Mucosa of rectum (tissue), 2 donors: Measurements from ENCODE around the gene AHRR.
"Not testable (repeated sequence)": the region's sequence is repeated elsewhere in the genome, so short reads cannot be mapped to it uniquely, and the experiment has no call there.

ENCODE experiments used
- H3K27ac ChIP-seq, 2 donors: one replicate each; pipeline ENCODE4 v1.7.0; 2013; ENCODE audit warnings: inconsistent platforms in 2 of 2, low read depth in 2 of 2, low read length in 2 of 2
- H3K27me3 ChIP-seq, 2 donors: one replicate each; pipeline ENCODE4 v1.7.0; 2013; ENCODE audit warnings: low read length in 2 of 2; ENCODE audit not compliant: control insufficient read depth in 2 of 2, insufficient read depth in 2 of 2
- H3K36me3 ChIP-seq, 2 donors: one replicate each; pipeline ENCODE4 v1.7.0; 2013; ENCODE audit warnings: low read length in 2 of 2; ENCODE audit not compliant: control insufficient read depth in 2 of 2, insufficient read depth in 2 of 2
- H3K4me1 ChIP-seq, 2 donors: one replicate each; pipeline ENCODE4 v1.7.0; 2013; ENCODE audit warnings: low read length in 2 of 2, mild to moderate bottlenecking in 1 of 2; ENCODE audit not compliant: control insufficient read depth in 2 of 2, insufficient read depth in 2 of 2
- H3K4me3 ChIP-seq, 2 donors: one replicate each; pipeline ENCODE4 v1.7.0; 2013; ENCODE audit warnings: low read length in 2 of 2
- H3K9ac ChIP-seq, 2 donors: one replicate each; pipeline ENCODE4 v1.7.0; 2013; ENCODE audit warnings: low read length in 2 of 2, low read depth in 1 of 2, mild to moderate bottlenecking in 1 of 2
- H3K9me3 ChIP-seq, 2 donors: one replicate each; pipeline ENCODE4 v1.7.0; 2013; ENCODE audit warnings: low read length in 2 of 2; ENCODE audit not compliant: control insufficient read depth in 2 of 2
- donor health status: healthy.
- donor health status: Normal muscosa, but diverticular disease.

The AHRR gene

GRCh38 chr5:321230-321725, at the start of gene AHRR:
TSS of gene AHRR (plus strand) at chr5:321714. CDS start at chr5:343903, 22,189 bp downstream.
- H3K4me3 ChIP-seq = peak within 1 kb of the TSS; percentile 59 to 62
- peaks cover 2 to 3% of the 10 kb centered on the region in 2 donors for H3K4me1 ChIP-seq
- peaks cover 15 to 28% of the 10 kb centered on the region in 2 donors for H3K27me3 ChIP-seq
- no peaks in the 10 kb centered on the region for H3K36me3 ChIP-seq
- peak within 1 kb of the TSS in 1 of 2 donors; percentile 38 for H3K27ac ChIP-seq
- peak within 1 kb of the TSS; percentile 24 to 26 for H3K9ac ChIP-seq
- no peaks in the 10 kb centered on the region for H3K9me3 ChIP-seq

DNA sequence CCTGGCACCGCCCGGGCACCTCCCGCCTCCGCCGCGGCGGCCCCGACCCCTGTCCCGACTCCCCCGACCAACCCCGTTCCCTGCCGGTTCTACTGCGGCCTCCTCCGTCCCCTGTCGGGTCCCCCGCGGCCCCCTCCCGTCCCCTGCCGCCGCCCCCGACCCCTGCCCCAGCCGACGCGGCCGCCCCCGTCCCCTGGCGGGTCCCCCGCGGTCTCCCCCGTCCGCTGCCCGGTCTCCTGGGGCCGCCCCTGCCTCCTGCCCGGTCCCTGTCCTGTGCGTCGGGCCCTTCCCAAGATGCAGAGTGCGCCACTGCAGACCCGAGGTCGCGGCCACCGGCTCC, 49.7 kb upstream of the AHRR start:
- H3K9ac ChIP-seq = peak overlapping the region; percentile 70 to 74
- H3K27me3 ChIP-seq, H3K4me1 ChIP-seq, H3K9me3 ChIP-seq: not testable (repeated sequence)
- peak overlapping the region; percentile 74 to 84 for H3K27ac ChIP-seq
- peaks cover 3 to 11% of the 10 kb centered on the region in 2 donors for H3K36me3 ChIP-seq
- peak overlapping the region; percentile 73 to 84 for H3K4me3 ChIP-seq

DNA sequence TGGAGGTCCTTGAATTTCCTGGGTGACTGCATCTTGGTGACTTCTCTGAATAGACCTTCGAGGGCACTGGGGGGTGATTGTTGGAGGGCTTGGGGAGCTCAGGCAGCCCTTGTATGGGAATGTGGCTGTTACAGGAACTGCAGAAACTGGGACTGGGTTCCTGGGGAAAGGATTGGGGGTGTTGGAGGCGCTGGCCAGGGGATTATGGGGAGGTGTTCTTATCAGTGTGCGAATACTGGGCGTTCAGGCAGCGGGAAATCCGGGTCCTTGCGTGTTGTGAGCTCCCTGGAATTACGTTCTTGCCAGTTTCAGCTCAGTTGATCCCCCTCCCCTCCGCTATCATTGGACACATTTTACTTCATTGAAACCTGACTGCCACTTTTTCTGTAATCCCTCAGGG, 48.4 kb upstream of the AHRR start:
- H3K36me3 ChIP-seq, H3K27ac ChIP-seq, H3K4me1 ChIP-seq, H3K9me3 ChIP-seq, H3K27me3 ChIP-seq: not testable (repeated sequence)
- Histone ChIP-seq H3K9ac (peak overlapping the region in 1 of 2 donors; percentile 51), H3K4me3 (peak overlapping the region in 1 of 2 donors; percentile 14)

DNA sequence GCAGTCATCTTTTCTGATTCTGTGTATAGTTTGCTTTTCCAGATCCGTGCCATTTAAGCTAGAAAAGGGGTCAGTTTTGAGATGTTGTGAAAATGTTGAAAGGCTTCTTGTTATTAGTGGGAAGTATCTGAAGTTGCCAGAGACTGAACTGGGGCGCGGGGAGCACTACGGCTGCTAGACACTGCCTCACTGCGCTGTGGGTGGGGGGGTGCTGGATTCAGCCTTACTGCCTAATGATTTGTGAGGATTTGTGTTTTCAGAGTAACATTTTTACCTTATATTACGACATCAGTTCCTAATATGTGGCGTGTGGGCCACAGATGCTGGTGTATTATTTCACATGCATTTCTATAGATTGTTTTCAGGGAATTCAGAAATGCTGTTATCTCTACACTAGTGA, 48.0 kb upstream of the AHRR start:
- not testable (repeated sequence) for H3K4me1 ChIP-seq, H3K27me3 ChIP-seq, H3K4me3 ChIP-seq, H3K27ac ChIP-seq, H3K9ac ChIP-seq, H3K36me3 ChIP-seq, H3K9me3 ChIP-seq

GRCh38 chr5:274346-274745, 47.2 kb upstream of the AHRR start:
- not testable (repeated sequence) for H3K4me1 ChIP-seq, H3K27me3 ChIP-seq, H3K36me3 ChIP-seq, H3K4me3 ChIP-seq, H3K9me3 ChIP-seq, H3K27ac ChIP-seq, H3K9ac ChIP-seq

DNA sequence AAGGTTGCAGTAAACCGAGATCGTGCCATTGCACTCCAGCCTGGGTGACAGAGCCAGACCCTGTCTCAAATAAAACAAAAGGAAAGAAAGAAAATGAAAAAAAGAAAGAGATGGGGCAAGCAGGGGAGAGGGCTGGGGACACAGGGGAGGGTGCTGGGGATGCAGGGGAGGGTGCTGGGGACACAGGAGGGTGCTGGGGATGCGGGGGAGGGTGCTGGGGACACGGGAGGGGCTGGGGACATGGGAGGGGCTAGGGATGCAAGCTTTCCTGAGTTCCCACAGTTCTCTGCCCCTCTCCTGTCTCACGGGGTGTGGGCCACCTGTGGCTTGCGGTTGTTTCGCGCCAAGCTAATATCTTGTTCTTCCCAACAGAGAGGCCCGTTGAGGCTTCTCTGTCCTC, 42.9 kb upstream of the AHRR start:
- no peaks in the 10 kb centered on the region for H3K27me3 ChIP-seq
- H3K4me1 ChIP-seq = peaks cover 0 to under 1% of the 10 kb centered on the region in 2 donors
- peaks cover 3 to 13% of the 10 kb centered on the region in 2 donors for H3K36me3 ChIP-seq
- H3K9ac ChIP-seq = no peak overlapping the region
- H3K9me3 ChIP-seq = no peaks in the 10 kb centered on the region
- H3K4me3 ChIP-seq = no peak overlapping the region
- H3K27ac ChIP-seq = no peak overlapping the region

DNA sequence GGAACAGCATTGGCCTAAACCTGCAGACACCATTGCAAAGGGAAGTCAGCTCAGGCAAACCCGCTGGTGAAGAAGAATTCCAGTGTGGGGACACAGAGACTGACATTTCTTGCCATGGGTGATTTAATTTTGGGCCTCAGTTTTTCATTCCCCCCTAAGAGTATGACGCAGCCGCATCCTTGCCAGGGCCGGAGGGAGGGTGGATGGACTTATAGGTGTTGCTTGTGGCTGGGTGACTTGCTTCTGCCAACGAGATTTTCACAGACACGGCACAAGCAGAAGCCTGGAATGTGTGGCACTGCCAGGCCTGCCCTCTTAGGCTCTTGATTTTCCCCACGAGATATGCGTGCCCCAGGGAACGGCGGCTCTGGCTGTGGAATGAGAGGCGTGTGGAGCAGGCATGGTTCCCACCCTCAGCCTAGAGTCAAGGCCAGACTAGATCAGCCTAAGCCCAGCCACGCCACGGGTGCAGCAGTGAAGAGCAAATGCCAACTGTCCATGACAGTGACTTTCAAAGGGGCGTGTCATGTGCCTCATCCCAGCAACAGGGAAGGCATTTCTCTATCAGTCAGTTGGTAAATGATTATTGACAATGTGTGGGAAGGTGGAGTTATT, 42.4 kb upstream of the AHRR start:
- not testable (repeated sequence) for H3K9me3 ChIP-seq, H3K27me3 ChIP-seq, H3K4me3 ChIP-seq, H3K27ac ChIP-seq, H3K4me1 ChIP-seq, H3K9ac ChIP-seq
- H3K36me3 ChIP-seq = peaks cover 0 to 13% of the 10 kb centered on the region in 2 donors

GRCh38 chr5:285991-286557, 35.4 kb upstream of the AHRR start:
- H3K4me1 ChIP-seq = peaks cover 0 to 3% of the 10 kb centered on the region in 2 donors
- no peak overlapping the region for H3K4me3 ChIP-seq
- no peaks in the 10 kb centered on the region for H3K27me3 ChIP-seq
- peaks cover 3 to 8% of the 10 kb centered on the region in 2 donors for H3K36me3 ChIP-seq
- H3K9me3 ChIP-seq = no peaks in the 10 kb centered on the region
- no peak overlapping the region for H3K27ac ChIP-seq
- no peak overlapping the region for H3K9ac ChIP-seq

GRCh38 chr5:290200-290599, 31.3 kb upstream of the AHRR start:
- H3K4me1 ChIP-seq, H3K27me3 ChIP-seq, H3K36me3 ChIP-seq: not testable (repeated sequence)

DNA sequence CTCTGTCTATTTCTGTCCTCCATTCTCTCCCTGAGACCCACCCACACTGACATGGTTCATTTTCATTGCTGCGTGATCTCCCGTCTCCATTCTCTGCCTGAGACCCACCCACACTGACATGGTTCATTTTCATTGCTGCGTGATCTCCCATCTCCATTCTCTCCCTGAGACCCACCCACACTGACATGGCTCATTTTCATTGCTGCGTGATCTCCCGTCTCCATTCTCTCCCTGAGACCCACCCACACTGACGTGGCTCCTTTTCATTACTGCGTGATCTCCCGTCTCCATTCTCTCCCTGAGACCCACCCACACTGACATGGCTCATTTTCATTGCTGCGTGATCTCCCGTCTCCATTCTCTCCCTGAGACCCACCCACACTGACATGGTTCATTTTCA, 30.2 kb upstream of the AHRR start:
- not testable (repeated sequence) for H3K27ac ChIP-seq, H3K36me3 ChIP-seq, H3K4me3 ChIP-seq, H3K27me3 ChIP-seq, H3K4me1 ChIP-seq, H3K9me3 ChIP-seq, H3K9ac ChIP-seq

More at GRCh38 chr5:290200-290599, 31.3 kb upstream of the AHRR start:
- H3K9me3 ChIP-seq, H3K27ac ChIP-seq, H3K9ac ChIP-seq, H3K4me3 ChIP-seq: not testable (repeated sequence)
